GM18517 (cell line): ENCODE results near the gene FUCA1.
"Not testable (repeated sequence)": the region's sequence is repeated elsewhere in the genome, so short reads cannot be mapped to it uniquely, and the experiment has no call there.

Experiments used
- ATAC-seq: cut with Tn5 transposase; IDR thresholded peaks from one replicate; pipeline ENCODE4 v1.9.1; 2021; ENCODE audit warnings: mild to moderate bottlenecking, moderate library complexity; ENCODE audit not compliant: unreplicated experiment

Gene FUCA1

DNA sequence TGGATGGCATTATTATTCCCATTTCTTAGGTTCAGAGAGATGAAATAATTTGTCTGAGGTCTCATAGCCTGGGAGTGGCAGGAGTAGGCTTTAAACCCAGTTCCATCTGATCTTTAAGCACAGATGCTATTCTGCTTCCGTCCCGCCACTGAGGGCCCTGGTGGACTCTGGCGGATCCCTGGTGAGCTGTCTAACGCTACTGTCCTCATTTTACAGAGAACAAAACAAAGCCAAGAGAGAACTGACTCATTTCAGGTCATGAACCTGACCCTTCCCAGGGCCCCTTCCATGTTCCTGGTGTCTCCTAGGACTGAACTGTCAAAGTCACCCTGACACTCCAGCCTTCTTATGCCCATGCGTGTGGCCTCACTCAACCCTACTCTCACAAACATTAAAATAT, 64.4 kb downstream of the FUCA1 start:
- no peak for ATAC-seq

DNA sequence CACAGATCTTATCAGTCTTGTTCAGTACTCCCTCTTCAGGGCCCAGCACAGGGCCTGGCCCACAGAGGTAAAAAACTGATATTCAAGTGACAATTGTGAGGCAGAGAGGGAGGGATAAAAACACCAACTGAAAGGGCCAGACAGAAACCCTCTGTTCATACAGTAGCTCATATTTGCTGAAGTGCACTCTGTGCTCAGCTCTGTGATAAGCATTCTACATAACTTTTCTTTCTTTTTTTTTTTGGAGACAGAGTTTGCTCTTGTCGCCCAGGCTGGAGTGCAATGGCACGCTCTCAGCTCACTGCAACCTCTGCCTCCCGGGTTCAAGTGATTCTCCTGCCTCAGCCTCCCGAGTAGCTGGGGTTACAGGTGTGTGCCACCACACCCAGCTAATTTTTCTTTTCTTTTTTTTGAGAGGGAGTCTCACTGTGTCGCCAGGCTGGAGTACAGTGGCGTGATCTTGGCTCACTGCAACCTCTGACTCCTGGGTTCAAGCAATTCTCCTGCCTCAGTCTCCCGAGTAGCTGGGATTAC, 65.2 kb downstream of the FUCA1 start:
- not testable (repeated sequence) for ATAC-seq

DNA sequence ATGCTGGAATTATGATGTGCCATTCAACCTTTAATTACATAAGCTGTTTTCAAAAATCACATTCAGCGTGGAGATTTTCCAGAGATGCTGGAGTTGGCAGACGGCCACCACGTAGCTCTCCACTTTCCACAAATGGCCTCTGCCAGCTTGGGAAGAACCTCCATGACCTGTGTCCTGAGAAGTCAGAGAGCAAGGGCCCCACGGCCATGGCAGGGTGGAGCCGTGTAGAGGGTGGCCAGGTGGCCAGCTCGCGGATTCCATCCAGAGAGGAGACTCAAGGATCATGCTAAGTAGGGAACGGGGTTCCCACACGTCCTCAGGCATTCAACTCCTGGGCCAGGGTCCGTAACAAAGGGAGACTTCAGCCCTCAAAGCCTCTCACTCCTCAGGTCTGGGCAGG, 66.2 kb downstream of the FUCA1 start:
- ATAC-seq, result no peak

DNA sequence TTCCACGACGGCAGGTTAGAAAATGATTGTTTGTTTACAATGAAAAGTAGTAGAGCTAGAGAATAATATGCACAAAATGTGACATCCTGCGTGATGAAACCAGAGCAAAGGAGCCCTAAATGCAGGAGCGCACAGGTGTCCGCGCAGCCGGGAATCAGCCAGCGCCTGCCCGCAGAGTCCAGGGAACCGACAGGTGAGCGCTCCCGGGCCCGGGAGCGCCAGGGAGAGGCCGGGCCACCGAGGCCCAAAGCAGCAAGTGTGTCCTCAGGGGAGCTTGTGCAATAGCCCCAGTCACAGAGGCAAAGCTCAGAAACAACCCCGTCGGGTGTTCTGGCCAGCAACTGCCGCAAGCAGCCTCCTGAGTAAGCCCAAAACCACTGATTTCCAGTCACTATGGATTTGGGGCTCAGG, 66.7 kb downstream of the FUCA1 start:
- ATAC-seq, result peak; percentile 4

DNA sequence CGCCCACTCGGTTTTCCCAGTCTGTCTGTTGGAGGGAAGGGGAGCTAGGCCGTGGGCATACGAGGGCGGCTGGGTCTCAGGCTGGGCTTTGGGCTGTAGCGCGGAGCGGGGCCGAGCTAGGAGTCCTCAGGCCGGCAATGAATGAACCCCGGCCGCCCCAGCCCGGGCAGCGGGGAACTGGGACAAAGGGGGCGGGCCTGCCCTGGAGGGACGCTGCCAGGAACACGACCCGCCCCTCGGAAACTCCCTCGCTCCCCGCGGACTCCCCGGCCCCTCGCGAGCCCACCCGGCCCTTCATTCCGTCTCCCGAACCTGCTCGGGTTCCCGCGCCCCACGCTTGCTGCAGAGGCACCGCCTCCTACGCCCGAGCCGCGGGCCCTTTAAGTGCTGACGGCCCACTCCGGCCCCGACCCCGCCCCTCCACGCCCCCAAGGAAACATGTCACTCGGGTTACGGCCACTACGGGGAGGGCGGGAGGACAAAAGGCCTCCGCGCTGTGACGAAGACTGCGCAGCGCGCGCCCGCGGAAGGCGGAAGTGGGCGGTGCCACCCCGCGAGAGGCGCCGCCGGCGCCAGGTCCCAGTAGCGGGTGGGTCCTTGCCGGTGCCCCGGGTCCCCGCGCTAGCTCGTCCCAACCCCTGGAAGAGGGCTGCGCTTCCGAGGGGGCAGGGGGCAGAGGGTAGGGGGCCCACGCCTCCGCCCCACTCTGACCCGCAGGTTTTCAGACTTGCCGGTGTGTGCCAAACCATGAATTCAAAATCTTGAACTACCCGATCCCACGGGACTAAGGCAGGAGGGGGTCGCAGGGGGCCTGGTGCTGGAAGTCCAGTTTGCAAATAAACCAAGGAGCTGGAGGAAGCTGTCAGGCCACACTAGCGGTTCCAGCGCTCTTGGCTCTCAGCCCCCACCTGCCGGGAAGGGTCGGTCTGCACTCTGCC, 67.4 kb downstream of the FUCA1 start, which contains the start of gene GALE:
Gene GALE, minus strand, starts transcription at position 355 of the 938 bp plus-strand sequence. CDS start 1,747 bp downstream, outside the sequence.
- peak; percentile 48 for ATAC-seq

DNA sequence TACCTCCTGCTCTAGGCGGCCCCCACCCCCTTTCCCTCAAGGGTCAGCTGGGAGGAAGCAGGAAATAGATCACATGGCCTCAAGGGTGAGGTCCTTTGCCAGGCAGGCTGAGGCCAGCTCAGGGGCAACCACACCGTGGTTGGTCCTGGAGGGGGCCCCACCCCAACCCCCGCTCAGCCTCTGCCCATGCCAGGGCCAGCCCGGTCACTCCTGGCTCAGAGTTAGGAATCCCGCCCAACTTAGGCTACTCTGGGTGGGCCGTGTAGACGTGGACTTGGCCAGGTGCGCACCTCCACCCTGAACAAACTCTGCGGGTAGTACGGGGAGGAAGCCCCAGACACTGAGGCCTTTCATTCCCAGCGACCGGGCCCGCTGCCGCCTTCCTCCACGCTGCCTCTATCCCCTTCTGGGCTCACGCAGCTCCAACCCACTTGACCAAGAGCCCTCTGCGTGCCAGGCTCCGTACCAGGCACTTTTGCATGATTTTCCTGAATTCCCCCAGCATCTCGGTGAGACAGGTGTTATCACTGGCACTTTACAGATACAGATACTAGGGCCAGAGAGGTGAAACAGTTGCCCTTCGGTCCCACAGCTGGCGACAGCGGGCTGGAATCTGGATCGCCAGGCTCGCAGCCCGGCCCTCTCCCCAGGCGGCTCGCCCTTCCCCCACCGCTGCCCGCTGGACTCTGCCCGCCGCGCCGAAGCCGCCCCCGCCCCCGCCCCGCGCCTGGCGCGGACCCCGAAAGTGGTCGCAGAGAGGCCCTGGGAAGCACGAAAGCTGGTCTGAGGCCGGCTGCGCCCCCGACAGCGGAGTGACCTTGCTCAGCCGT, 68.3 kb downstream of the FUCA1 start:
- ATAC-seq, result no peak

DNA sequence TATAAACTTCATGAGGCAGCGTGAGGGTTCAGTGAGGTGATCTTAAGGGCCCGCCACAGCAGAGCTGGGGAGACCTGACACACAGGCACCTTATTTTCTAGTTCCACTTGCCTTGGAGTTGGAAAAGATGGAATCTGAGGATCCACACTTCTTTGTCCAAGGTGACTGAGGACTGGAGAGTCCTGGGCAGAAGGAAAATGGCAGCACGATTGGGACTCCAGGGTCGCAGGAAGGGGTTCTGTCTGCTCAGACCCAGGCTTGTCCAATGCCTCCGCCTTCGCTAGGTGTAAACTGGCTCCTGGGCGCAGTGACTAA, 68.9 kb downstream of the FUCA1 start:
- ATAC-seq, result no peak

DNA sequence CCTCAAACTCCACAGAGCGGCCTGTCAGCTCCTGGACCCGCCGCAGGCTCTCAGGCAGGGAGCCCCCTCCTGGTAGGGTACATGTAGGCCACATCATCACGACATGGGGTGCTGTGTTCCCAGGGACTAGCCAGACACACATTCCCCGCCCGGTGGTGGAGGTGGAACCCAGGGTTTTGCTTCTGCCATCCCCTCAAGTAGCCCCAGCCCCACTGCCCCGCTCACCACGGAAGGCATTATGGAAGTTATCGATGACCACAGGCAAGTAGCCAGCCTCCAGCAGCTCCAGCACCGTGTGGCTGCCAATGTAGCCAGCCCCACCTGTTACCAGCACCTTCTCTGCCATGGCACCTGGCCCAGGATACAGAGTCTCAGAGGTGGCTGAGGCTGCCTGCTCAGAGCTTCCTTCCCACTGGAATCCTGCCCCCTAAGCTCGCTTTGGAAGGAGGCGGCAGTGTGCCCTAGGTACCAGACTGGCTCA, 69.4 kb downstream of the FUCA1 start:
- ATAC-seq, result no peak

DNA sequence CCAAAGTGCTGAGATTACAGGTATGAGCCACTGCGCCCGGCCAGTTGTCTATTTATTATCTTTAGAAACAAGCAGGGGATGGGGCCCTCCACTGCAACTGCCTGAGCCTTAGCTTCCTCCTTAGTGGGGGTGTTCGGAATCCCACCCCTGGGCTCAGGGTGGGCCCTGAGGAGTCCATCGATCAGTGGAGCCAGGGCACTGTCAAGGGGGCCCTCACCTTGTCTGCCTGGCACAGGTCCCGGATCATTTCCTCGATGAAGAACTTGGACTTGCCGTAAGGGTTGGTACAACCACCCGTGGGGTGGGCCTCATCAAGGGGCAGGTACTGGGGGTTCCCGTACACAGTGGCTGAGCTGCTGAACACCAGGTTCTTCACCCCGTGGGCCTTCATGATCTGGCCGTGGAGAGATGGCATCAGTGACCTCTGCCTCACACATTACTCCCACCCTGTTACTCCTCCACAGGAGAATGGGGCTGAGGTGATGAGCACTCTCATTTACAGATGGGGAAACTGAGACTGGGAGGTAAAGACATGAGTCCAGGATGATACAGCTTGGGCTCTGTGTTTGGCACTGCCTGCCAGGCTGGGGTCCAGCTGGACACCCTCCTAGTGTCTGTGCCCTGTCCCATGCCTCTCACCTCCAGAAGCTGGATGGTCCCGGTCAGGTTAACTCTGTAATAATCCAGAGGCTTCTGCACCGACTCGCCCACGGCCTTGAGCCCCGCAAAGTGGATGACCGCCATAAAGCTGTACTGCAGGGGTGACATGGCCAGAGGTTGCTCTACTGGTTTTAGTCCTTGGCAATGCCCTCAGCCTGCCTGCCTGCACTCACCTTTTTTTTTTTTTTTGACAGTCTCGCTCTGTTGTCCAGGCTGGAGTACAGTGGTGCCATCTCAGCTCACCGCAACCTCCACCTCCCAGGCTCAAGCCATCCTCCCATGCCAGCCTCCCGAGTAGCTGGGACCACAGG, 70.3 kb downstream of the FUCA1 start:
- no peak for ATAC-seq

DNA sequence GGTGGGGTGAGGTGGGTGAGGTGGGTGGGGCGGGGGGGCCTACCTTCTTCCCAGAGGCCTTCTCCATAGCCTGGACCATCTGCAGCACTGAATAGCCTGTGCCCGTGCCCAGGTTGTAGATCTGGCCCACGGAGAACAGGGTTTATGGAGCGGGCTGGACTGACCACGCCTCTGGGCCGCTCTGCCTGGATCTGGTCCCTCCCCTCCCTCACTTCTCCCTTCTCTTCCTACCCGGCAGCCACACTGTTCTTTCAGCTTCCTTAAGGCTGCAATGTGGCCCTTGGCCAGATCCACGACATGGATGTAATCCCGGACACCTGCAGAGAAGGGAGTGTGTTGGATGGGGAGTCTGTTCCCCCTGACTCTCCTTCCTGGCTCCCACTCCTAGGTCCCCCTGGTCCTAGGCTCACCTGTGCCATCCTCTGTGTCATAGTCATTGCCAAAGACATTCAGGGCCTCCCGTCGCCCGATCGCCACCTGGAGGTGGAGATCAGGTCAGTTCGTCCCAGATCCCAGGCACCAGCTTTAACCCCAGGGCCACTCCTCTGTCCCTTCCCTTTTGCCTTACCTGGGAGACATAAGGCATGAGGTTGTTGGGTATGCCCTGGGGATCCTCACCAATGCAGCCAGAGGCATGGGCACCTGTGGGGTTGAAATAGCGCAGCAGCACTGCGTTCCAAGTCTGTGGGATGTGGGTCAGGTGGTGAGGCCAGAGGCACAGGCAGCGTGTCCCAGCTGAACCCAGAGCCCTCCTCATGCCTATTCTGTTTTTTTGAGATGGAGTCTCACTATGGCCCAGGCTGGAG, 71.4 kb downstream of the FUCA1 start:
- no peak for ATAC-seq

DNA sequence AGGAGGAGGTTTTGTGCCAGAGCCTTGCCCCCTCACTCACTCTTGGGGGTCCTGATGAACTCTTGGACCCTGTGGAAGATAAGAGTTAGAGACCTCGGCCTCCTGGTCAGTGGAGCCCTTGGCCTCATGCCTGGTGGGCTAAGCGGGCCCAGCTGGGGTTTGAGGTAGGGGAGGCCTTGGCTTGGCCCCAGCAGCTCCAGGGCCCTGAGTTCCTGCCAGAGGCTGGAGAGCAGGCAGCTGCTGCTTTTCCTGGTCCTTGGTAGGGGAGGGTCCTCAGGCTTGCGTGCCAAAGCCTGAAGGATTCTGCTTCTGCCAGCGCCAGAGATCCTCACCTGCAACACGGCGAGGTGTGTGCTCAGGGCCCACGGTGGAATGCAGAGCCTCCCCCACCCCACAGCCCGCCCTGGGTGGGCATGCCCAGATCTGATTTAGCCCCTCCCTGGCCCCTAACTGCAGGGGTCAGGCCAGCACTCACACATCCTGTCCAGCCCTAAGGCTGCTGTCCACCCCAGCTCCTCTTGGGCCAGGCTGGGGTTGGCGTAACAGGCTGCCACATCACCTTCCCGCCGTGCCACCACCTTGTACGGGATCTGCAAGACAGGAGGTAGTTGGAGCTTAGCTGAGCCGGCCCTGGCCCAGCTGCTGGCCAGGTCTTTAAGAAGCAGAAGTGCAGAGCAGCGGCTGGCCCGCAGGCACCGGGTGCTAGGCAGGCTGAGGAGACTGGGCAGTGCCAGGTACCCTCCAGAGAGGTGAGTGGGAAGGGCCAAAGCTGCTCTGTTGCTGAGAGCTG, 72.2 kb downstream of the FUCA1 start:
- ATAC-seq, result no peak
